ENCODE data around the gene MAP3K5. TPM values are rescaled to one million over a fixed set of nuclear protein-coding genes. Genes with fewer than 3 reads are reported as not detected.

MAP3K5 gene
- total RNA-seq, 4 donors from 2014 or later = 26.9 to 64.5 (median 34.0) TPM

DNA sequence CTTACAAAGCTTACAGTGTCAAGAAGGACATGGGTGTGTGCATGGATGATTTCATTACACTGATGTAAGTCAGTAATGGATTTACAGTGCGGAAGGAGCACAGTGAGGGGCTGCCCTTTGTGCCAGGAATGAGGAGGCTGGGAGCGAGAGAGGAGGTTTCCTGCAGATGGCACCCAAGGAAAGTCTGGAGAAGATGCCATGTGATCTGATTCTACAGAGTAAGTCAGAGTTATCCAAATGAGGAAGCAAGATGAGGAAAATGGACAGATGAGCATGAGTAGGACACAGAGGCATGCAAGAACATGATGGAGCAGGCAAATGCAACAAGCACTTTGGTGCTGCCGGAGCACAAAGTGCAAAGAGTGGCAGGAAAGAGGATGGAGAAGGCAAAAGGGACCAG lies 271.8 kb downstream of the MAP3K5 start:
- no peak for DNase-seq (ENCODE audit: low spot score in 2 of 2)
- no peaks in the 10 kb centered on the region for H3K36me3 ChIP-seq
- no peaks in the 10 kb centered on the region for H3K9me3 ChIP-seq
- TF ChIP-seq, protein P1, sequence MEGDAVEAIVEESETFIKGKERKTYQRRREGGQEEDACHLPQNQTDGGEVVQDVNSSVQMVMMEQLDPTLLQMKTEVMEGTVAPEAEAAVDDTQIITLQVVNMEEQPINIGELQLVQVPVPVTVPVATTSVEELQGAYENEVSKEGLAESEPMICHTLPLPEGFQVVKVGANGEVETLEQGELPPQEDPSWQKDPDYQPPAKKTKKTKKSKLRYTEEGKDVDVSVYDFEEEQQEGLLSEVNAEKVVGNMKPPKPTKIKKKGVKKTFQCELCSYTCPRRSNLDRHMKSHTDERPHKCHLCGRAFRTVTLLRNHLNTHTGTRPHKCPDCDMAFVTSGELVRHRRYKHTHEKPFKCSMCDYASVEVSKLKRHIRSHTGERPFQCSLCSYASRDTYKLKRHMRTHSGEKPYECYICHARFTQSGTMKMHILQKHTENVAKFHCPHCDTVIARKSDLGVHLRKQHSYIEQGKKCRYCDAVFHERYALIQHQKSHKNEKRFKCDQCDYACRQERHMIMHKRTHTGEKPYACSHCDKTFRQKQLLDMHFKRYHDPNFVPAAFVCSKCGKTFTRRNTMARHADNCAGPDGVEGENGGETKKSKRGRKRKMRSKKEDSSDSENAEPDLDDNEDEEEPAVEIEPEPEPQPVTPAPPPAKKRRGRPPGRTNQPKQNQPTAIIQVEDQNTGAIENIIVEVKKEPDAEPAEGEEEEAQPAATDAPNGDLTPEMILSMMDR (IDR thresholded peaks at IDR 0.05) = no peak
- TF ChIP-seq POLR2A (IDR thresholded peaks at IDR 0.05) (no peak), EP300 (IDR thresholded peaks at IDR 0.05) (no peak)
- H3K4me1 ChIP-seq = no peaks in the 10 kb centered on the region
- no peak overlapping the region for H3K27ac ChIP-seq
- WGBS, 2 donors = 77 to 85% methylated on average over 3 of the region's 3 CpGs
- H3K27me3 ChIP-seq = peaks cover 0 to 3% of the 10 kb centered on the region in 2 donors
- no peak overlapping the region for H3K4me3 ChIP-seq

DNA sequence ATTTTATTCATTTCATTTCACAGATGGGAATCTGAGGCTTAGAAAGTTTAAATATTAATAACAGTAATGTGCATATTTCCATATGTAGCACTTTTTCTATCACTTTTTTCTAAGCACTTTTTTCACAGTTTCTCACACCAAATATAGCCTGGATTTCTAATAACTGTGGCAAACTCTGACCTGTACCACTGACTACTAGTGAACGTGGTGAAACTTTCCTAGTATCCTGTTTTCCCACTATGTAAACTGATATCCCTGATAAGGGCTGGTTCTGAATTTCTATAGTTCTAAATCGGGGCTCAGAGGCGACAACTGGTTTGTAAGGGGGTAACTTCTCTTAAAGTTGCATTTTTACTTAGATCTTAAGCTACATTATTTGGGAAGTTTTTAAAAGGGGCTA lies 274.7 kb downstream of the MAP3K5 start:
- H3K27ac ChIP-seq = no peak overlapping the region
- WGBS, 2 donors = 79 to 85% methylated on average over 3 of the region's 3 CpGs
- DNase-seq (ENCODE audit: low spot score in 2 of 2) = no peak
- H3K4me3 ChIP-seq = no peak overlapping the region
- H3K27me3 ChIP-seq = peaks cover 0 to 3% of the 10 kb centered on the region in 2 donors
- H3K4me1 ChIP-seq = no peaks in the 10 kb centered on the region
- no peak for TF ChIP-seq POLR2A (IDR thresholded peaks at IDR 0.05)
- TF ChIP-seq, protein P1 (IDR thresholded peaks at IDR 0.05) = no peak
- TF ChIP-seq EP300 (IDR thresholded peaks at IDR 0.05) = no peak
- no peaks in the 10 kb centered on the region for H3K9me3 ChIP-seq
- no peaks in the 10 kb centered on the region for H3K36me3 ChIP-seq

DNA sequence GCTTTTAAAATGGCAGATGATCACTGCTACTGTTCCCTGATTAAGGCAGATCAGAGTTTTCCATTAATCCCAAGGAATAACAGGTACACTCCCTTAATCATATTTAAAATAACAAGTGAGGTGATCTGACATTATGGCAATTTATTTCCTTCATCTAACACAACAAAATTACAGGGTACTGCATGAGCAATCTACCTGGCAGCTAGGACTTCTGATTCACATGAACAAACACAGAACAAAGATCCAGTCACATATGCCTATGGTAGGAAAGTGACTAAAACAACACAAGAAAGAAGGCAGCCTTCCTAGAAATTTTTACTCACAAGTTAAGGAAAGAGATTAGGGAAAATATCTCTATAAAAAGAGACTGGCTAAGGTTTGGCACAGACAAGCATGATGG lies 275.3 kb downstream of the MAP3K5 start:
- no peaks in the 10 kb centered on the region for H3K36me3 ChIP-seq
- peaks cover 0 to 3% of the 10 kb centered on the region in 2 donors for H3K27me3 ChIP-seq
- no peaks in the 10 kb centered on the region for H3K4me1 ChIP-seq
- no peak overlapping the region for H3K27ac ChIP-seq
- no peaks in the 10 kb centered on the region for H3K9me3 ChIP-seq
- no peak for DNase-seq (ENCODE audit: low spot score in 2 of 2)
- TF ChIP-seq EP300 (IDR thresholded peaks at IDR 0.05) = no peak
- TF ChIP-seq, protein P1 (IDR thresholded peaks at IDR 0.05) = no peak
- TF ChIP-seq POLR2A (IDR thresholded peaks at IDR 0.05) = no peak
- no peak overlapping the region for H3K4me3 ChIP-seq

DNA sequence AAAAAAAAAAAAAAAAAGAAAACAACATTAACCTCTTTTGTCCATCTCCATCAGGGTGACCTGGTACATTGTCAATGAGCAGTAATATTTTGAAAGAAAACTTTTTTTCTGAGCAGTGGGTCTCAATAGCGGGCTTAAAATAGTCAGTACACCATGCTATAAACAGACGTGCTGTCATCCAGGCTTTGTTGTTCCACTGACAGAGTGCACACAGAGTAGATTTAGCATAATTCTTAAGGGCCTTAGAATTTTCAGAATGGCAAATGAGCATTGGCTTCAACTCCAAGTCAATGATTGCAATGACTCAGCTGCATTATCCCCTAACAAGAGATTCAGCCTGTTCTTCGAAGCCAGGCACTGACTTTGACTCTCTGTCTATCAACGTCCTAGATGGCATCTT lies 277.7 kb downstream of the MAP3K5 start:
- peaks cover 0 to 3% of the 10 kb centered on the region in 2 donors for H3K27me3 ChIP-seq
- no peaks in the 10 kb centered on the region for H3K36me3 ChIP-seq
- TF ChIP-seq EP300 (IDR thresholded peaks at IDR 0.05) (no peak), POLR2A (IDR thresholded peaks at IDR 0.05) (no peak)
- TF ChIP-seq, protein P1 (IDR thresholded peaks at IDR 0.05) = no peak
- DNase-seq (ENCODE audit: low spot score in 2 of 2) = no peak
- no peak overlapping the region for H3K27ac ChIP-seq
- H3K4me3 ChIP-seq = no peak overlapping the region
- no peaks in the 10 kb centered on the region for H3K9me3 ChIP-seq
- no peaks in the 10 kb centered on the region for H3K4me1 ChIP-seq
- WGBS, 2 donors = 74 to 83% methylated on average over 4 of the region's 4 CpGs

DNA sequence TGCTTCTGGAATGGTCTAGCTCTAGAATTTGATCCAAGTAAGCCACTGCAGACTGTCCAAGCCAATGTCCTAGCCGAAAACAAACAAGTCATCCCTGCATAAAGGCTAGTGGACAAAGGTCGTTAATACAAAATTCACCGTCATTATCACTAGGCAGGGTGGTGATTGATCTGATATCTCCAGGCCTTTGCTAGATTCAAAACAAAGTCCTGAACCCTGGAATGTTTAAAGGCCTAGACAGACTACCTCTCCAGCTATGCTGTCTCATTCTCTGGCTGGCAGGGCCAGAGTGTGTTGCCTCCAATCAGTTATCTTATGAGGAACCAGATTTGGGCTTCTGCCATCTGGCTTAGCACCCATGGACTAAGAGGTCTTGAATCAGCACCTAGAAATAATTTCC lies 280.4 kb downstream of the MAP3K5 start:
- no peak for TF ChIP-seq EP300 (IDR thresholded peaks at IDR 0.05)
- TF ChIP-seq, protein P1 (IDR thresholded peaks at IDR 0.05) = no peak
- no peak for TF ChIP-seq POLR2A (IDR thresholded peaks at IDR 0.05)
- no peaks in the 10 kb centered on the region for H3K36me3 ChIP-seq
- no peak overlapping the region for H3K4me3 ChIP-seq
- 82 to 88% methylated on average over 3 of the region's 3 CpGs for WGBS, 2 donors
- no peaks in the 10 kb centered on the region for H3K4me1 ChIP-seq
- no peaks in the 10 kb centered on the region for H3K27me3 ChIP-seq
- H3K27ac ChIP-seq = no peak overlapping the region
- no peaks in the 10 kb centered on the region for H3K9me3 ChIP-seq
- peak in 1 of 2 donors; percentile 11 for DNase-seq (ENCODE audit: low spot score in 2 of 2)
